ENCODE results near the gene C9orf85. TPM values are rescaled to one million over a fixed set of nuclear protein-coding genes. Genes with fewer than 3 reads are reported as not detected.

C9orf85 gene
- total and polyA plus RNA-seq, 2 of the 8 experiments (the other 6 are each of a cell fraction or from before 2014, with no cell fraction given): 6.3 to 14.5 TPM

GRCh38 chr9:71911061-71911907 lies at the start of gene C9orf85, which contains the start of gene ABHD17B (continued):
- TF ChIP-seq CBX8 (IDR thresholded peaks at IDR 0.05; ENCODE audit: borderline replicate concordance, low read depth, low read length) (no peak), KDM1A (IDR thresholded peaks at IDR 0.05; ENCODE audit: borderline replicate concordance, low read length) (no peak), SIN3A (conservative IDR thresholded peaks at IDR 0.05 in 1 of 2, IDR thresholded peaks at IDR 0.05 in 1 of 2; ENCODE audit: low read depth in 1 of 2, low read length in 2 of 2) (peak; percentile 30 to 80; a peak in 2 of 4 replicates), TAF7 (optimal IDR thresholded peaks at IDR 0.05; ENCODE audit: borderline replicate concordance, low read depth, low read length) (peak; percentile 99), JUND (IDR thresholded peaks at IDR 0.05; ENCODE audit: low read length) (no peak), GTF2F1 (IDR thresholded peaks at IDR 0.05; ENCODE audit: borderline replicate concordance, low read depth, low read length) (peak; percentile 89), TEAD4 (IDR thresholded peaks at IDR 0.05; ENCODE audit: low read depth, low read length) (no peak), SIRT6 (IDR thresholded peaks at IDR 0.05; ENCODE audit: low read length) (no peak), RBBP5 (IDR thresholded peaks at IDR 0.05; ENCODE audit: borderline replicate concordance, low read depth, low read length) (no peak), SUZ12 (IDR thresholded peaks at IDR 0.05; ENCODE audit: low read length) (no peak), JUN (IDR thresholded peaks at IDR 0.05; ENCODE audit: low read depth, low read length) (no peak), NRF1 (IDR thresholded peaks at IDR 0.05; ENCODE audit: low read depth, low read length) (no peak; the same call in none of the 2 replicates), POLR2AphosphoS5 (IDR thresholded peaks at IDR 0.05; ENCODE audit: low read depth, low read length) (peak; percentile 100), EP300 (IDR thresholded peaks at IDR 0.05; ENCODE audit: borderline replicate concordance in 1 of 2, low read depth in 2 of 2, low read length in 2 of 2) (no peak)
